Left kidney (tissue), 2 donors: ENCODE measurements around the gene DPP6. TPM values are rescaled to one million over a fixed set of nuclear protein-coding genes. Genes with fewer than 3 reads are reported as not detected.

ENCODE experiments used
- DNase-seq: peaks from one replicate; pipeline ENCODE4 v3.0.0-alpha.2; 2013
- polyA plus RNA-seq: library from polyadenylated mRNA; unstranded; fragments of 120-200 nt; gene quantifications from one replicate; pipeline ENCODE4 v1.2.1, GENCODE V29; 2013; ENCODE audit not compliant: insufficient read length

DPP6 gene
- polyA plus RNA-seq, 1 donor: 44.9 TPM

DNA sequence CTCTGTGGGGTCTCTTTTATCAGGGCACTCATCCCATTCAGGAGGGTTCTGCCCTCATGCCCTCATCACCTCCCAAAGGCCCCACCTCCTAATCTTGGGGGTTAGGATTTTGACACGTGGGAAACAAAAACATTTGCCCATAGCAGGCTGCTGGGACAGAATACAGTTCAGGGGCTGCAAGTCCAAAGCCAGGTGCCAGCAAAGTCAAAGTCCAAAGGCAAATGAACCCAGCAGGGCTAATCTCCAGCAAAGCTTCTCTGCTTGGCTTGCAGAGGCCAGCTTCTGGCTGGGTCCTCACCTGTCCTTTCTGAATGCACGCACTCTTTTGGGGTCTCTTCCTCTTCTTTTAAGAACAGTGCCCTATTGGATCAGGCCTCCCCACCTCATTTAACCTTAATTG, 359.9 kb downstream of the DPP6 start:
- no peak for DNase-seq

DNA sequence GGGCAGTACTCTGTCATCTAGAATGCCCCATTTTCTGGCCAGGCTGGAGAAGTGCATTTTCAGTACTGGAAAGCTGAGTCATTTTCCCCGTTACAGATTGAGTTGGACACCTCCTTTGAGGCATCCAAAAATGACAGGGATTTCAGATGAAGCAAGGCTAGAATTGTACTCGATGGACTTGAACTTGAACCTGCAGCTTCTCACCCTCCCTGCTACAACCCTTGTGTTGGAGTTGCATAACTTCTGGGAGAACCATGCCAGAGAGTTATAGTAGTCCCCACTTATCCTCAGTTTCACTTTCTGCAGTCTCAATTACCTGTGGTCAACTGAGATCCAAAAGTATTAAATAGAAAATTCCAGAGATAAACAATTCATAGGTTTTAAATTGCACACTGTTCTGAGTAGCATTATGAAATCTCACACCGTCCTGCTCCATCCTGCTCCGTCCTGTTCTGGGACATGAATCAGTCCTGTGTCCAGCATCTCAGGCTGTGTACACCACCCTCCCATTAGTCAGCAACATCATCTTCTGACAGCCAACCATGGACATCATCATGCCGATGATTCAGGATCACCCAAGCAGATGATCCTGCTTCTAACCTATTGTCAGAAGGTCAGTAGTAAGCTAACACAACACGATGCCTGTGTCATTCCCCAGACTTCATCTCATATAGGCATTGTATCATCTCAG, 363.7 kb downstream of the DPP6 start:
- DNase-seq: no peak

DNA sequence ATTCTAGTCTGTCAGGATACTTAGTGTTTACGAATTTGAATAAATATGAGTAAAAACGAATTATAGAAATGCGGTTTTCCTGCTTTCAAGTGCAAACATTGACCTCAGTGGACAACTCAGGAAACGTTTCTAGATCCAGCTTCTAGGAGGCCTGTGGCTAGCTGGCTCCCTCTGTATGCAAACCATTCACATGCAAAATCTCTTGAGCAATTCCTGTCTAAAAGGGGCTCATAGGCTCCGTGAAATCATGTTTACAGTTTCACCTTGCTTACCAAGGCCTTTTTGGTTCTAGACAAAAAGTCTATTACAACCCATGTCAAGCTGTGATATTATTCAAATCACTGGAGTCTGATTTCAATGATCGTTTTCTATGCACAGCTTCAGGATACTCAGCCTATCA, 364.5 kb downstream of the DPP6 start:
- DNase-seq: no peak

DNA sequence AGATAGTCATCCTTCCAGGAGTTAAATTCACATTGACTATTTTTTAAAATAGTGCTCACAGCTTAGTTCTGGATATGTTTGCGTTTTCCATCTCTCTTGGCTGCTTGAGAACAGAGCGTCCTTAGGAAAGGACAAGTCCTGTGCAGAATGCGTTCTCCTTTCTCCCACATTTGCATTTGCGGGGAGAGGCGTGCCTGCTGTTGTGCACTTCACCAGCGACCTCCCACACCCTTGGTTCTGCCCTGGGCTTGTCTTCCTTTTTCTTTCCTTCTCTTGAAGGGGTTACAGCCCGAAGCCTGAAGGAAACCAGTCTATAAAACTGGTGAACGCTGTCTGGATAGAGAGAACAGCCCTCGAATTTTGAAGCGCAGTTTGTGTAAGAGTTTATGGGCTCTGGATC, 367.1 kb downstream of the DPP6 start:
- DNase-seq: no peak

DNA sequence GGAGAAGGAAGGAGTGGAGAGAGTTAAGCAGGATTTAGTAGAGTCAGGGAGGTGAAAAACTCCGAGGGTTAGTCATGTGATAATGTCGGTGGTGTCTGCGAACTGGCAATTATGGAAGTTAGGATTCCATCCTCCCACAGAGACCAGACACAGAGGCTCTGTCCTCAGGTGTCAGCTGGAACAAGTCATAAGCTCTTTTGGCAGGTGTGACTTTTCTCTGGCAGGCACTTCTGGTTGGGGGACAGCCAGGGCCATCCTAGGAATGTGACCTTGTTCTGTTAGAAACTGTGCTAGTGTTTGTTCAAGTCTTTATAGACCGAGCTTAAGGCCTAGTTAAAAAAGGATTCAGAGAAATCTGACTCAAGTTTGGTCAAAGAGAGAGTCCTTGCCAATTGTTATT, 371.0 kb downstream of the DPP6 start:
- DNase-seq: no peak

DNA sequence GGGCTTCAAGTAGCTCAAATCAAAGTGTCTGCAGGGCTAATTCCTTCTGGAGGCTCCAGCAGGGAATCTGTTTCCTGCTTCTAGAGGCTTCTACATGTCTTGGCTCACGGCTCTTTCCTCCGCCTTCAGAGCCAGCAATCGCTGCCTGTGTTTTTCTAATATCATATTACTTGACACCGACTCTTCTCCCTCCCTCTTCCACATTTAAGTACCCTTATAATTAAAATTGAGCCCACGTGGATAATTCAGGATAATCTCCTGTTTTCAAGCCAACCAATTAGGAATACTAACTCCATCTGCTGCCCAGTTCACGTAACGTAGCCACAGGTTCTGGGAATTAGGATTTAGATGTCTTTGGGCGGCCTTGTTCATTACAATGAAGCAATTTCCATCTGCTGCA, 372.2 kb downstream of the DPP6 start:
- DNase-seq: peak; percentile 36

DNA sequence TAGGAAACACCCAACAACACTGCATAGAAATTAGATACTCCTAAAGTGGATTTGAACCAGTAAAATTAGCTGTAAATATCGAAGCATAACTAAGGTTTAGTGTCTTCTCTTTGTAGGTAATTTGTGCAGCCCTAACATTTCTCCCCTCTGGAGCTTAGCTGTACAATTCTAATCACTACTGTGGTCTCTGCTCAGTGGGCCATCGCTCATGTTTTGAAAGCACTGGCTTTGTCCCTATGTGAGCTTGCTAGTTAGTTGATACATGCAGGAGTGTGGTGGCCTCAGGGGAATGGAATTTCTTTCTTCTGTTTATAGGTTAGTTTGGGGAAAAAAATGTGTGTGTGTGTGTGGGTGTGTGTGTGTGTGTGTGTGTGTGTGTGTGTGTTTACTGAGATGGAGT, 373.1 kb downstream of the DPP6 start:
- DNase-seq: no peak

DNA sequence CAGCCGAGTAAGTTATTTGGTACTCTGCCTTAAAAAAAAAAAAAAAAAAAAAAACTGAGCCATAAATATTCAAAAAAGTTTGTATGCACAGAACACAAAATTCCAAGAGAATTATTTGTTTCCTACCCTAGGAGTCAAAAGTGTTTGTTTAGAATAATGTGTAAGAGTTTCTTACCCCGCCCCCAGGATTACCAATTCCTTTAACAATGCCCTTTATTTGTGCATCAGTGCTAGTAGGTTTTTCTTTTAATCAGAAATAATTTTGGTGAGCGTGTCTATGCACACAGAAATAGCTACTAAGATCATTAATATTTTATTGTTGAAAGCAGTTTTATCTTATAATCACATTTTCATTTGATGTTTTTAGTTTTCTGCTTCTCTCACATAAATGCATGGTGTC, 374.6 kb downstream of the DPP6 start:
- DNase-seq: no peak

DNA sequence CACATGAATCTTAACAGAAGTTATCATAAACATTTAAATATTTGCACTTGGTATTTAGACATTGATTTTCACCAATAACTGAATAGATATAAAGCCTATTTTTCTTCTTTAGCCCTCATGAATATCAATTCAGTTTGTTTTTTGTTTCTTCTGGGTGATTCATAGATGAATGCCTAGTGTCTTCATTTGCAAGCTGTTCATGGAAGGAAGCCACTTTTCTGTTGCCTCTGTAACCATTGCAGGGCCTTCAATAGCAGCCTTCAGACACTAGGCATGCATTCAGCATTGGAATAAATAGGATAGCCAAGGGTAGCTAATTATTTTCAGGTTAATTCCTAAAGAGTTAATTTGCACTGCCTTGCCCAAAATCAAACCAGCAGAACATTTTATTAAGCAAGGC, 375.3 kb downstream of the DPP6 start:
- DNase-seq: no peak

DNA sequence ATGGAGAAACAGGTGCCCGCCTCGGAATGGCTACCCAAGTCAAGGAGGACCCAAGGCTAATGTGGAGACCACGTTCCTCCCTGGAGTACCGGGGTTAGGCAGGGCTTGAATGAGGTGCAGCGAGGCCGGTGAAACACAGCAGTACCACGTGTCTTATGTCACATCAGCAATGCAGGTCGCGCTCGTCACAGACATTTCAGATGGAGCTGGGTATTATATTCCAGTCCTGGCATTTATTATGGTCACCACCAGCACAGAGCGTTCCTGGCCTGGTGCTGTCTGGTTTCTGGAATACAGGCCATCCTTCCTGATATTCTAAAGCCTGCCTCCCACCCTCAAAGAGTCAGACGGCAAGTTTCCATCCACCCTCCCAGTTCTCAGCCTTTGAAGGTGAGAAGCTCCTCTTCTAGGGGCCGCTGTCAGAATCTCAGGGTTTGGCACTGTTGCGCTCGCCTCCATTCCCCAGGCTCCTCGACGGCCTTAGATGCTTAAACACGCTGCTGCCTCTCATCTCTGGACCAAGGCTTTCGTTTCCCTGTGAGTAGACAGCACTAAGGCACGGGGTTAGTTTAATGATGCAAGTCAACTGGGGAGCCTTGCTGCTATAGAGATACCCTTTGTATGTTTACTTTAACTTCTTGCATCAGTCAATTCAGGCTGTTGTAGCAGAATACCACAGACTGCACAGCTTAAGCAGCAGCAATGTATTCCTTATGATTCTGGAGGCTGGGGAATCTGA, 377.6 kb downstream of the DPP6 start:
- DNase-seq: no peak

DNA sequence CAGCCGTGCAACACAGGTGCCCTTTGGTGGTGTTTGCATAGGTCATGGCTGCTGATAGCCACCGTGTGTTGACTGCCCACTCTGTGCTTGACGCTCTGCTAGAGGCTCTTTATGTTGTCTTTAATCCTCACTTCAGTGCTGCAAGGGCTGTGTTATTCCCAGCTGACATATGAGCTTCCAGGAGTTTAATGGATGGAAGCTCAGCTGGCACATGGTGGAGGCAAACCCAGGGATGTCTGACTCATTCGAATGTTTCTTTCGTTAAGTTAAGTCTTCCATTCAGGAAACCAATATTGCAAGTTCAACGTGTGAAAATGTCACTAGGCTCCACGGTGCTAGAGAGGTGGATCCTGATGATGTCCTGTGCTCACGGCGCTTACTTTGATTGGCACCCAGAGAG, 378.4 kb downstream of the DPP6 start:
- DNase-seq: no peak

DNA sequence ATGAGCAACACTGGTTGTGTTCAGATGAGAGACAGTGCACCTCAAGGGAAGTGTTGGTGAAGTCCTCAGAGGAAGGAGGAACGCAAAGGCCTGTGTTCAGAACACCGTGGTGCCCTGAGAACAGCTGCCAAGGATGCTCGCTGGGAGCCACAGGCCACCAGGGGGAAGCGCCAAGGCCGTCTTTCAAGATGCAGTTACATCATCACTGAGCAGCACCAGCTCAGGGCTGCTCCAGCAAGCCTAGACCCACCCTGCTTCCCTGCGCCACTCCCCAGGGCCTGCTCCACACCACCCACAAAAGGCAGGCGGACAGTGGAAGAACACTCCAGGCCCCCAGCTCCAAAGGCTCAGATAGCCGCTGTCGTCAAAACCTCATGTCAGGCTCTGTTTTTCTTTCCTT, 378.8 kb downstream of the DPP6 start:
- DNase-seq: no peak

DNA sequence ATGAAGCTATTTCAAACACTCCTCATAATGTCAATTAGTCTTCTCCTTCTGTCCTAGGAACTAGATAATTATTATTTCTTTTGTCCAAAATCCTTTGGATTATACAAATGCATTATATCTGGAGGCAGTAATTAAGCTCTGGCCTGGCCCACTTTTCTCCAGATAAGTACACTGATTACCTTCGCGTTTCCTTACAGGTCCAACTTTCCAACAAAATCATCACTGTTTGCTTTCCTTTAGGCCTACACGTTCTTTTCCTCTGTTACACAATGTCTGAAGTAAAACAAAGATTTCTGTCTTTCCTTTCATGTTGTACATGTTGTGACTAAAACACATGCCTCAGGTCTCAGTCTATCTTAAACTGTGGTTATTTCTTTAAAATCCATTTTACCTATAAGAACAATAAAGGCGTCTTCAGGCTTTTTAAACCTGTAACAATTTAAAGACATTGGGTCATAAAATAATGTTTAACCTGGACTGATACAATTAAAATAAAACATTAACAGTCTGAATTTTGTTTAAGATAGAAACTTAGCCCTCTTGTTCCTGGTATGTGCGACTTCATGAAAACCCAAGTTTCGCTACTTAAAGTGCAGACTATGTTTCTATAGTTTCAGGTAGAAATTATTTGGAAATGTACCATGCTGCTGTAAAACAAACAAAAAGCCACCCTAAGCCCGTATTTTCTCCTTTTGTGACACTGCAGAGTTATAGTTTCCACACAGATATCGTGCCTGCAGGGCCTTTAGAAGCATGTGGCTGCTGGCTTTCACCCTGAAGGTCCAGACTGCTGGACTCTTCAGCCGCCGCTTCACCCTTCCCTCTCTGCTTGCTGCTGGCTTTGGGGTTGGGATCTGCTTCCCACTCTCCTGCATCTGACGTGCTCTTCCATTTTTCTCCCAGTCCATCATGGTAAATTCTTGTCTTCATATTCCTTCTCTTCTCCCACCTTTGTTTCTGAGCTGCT, 381.7 kb downstream of the DPP6 start:
- DNase-seq: no peak

DNA sequence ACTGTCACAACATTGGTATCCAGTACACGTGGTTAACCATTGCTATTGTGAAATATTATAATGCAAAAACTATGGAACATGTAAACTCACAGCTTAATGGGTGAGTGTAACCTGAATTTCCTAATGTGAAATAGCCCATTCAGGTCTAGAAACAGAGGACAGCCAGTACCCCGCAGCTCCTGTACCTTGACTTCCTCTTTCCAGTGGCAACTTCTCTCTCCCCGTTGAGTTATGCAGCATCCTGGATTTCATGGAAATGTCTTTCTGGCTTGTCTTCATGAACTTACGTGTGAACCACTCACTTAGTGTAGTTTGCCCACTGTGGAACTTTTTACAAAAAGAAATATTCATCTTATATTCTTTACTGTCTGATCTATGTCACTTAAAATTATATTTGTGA, 384.4 kb downstream of the DPP6 start:
- no peak for DNase-seq

DNA sequence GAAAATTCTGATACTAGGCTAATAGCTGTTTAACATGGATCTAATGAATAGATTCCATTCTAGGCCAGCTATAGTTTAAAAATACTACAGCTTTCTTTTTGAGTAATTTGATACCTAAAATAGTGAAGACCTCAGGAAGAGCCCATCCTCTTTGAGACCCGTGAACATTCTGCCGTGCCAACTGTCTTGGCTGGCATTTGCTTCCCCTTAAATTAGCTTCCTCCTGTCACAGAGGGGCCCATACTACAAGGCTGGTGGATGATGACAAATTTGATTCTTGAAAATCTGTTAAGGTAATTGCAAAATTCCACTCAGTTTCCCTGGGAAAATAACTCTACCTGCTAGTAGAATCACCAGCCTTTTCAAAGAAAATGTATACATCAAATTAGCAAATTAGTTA, 385.0 kb downstream of the DPP6 start:
- no peak for DNase-seq

DNA sequence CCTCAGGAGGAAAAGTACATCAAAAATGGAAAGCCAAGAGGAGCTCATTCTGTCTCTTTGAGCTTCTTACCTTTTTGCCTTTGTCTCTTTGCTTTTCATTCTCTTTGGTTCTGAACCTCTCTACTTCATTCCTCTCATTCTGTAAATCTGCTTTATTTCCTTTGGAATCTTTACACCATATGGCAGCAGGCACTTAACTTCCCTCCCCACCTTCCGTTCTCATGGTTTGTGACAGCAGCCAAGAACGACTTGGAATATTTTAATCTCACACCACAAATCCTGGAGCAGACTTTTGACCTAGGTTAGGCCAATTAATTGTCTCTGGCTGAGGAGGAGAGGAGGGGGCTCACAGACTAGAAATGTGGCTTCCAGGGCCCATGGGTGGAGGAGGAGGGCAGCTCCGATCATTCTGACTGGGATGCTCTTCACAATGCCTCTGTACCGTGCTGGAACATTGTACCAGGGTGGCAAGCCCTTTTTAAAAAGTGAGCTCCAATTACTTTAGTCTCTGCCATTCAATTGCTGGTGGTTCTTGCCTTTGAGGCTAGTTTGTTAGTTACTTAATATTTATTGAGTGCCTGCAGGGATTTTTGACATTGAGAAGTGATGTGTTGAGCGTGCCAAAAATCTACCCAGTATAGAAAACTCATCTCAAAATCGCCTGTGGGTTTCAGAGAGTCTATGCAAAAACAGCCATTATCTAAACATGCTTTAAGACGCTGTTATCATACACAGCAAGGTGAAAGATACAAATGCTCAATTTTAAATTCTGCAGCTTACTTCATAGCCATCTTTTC, 386.6 kb downstream of the DPP6 start:
- DNase-seq: no peak

DNA sequence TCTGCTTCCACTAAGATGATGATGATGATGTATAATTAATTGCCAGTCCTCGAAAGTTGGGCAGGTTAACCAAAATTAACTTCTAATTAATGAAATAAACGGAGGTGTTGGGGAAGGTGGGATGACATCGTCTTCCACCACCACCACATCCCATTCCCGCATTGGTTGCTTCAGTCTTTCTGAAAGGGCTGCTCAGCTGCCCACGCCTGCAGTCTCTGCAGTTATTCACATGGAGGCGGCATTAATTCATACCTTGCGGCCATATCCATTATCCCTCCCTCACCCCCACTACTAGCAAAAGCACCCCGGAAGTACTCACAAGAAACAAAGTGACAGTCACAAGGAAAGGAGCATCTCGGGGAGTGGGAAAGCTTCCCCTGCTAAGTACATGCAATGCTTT, 387.9 kb downstream of the DPP6 start:
- DNase-seq: no peak

DNA sequence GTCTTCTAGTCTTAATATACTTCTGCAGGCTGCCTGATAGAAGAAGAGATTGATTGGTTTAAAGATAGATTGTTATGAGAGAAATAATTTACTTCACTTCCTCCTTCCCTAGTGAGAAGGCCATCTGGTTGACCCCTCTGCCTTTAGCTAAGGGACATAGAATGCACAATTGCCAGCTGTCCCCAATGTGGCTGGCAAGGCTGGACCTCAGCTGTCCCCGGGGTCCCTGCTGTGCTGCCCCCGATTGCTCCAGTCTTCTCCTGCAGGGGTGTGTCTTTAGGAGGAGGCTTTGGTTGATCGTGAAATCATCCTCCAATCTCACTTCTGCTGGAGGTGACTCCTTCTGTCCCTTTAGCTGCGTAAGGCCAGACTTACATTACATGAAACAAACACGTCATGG, 388.5 kb downstream of the DPP6 start:
- DNase-seq: no peak

DNA sequence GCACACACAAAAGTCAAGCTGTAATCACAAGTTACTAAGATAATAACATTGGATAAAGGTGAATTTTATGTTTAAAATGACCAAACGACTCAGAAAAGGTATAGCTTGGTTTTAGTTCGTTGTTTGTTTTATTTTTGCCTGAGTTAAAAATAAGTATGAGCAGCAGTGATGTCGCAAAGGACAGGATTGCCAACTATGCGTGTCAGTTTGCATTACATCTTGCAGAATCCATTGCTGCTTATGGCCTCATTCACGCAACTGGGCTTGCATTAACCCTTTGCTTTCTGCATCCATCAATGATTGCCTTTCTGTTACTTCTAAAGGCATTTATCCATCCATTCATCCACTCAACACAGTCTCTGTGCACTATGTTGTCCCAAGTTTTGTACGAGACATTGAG, 389.6 kb downstream of the DPP6 start:
- no peak for DNase-seq

DNA sequence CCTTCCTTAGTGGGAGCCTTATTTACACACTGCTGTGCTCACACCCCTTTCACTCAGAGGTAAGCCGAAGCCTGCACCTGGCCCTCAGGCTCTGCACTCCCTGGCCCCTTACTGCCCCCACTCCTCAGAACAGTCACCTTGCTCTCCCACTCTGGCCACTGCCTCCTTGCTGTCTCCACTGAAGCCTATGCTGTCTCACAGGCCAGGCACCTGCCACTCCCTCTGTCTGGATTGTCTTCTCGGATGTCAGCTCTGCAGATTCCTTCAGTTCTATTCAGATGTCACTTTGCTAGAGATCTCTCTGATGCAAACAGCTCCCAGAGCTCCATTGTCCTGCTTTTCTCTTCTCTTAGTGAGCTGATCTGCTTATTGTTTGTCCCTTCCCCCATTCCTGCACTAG, 390.7 kb downstream of the DPP6 start:
- no peak for DNase-seq

DNA sequence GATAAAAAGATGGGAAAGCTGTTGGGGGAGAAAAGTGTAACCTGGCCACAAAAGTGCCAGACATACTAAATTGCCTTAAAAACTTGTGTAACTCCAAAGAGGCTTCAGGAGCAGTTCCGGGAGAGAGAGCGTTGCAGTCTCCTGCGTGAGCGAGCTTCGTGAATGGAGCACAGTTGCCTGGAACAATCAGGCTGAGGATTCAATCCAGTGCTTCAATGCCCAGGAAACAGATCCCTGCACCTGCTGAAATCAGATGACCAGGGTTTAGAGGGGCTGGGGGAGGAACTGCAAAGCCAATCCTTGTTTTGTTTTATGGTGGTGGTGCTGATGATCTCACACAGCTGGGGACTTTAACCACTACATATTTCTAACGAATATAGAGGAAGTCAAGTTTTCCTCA, 398.3 kb downstream of the DPP6 start:
- no peak for DNase-seq
